Measurements from ENCODE around the gene CDKL2. TPM values are rescaled to one million over a fixed set of nuclear protein-coding genes. Genes with fewer than 3 reads are reported as not detected.
"Not testable (repeated sequence)": the region's sequence is repeated elsewhere in the genome, so short reads cannot be mapped to it uniquely, and the experiment has no call there.

CDKL2 gene
- total RNA-seq, 4 donors from 2014 or later, result 0.35 TPM; not detected in 3

DNA sequence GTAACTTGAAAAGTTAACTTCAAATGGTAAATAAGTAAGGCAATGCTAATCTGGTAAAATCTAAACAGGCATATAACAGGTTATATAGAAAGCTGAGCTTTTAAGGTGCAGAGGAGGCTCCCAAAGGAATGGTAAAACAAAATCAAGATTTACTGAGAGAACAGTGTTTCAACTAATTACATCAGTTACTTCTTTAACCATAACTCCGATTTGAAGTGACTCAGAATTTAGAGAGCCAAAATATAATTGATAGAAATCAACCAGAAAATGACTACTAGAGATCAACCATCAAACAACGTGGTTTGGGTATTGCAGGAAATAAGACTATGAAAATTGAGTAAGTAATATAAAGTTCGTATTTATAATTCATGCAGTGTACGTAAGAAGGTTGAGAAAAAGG is 36.0 kb upstream of the CDKL2 start:
- Histone ChIP-seq H3K27me3 (no peaks in the 10 kb centered on the region), H3K4me1 (peaks cover 0 to 41% (median 5%) of the 10 kb centered on the region in 4 donors), H3K4me3 (no peak overlapping the region), H3K36me3 (no peaks in the 10 kb centered on the region), H3K9me3 (no peaks in the 10 kb centered on the region), H3K27ac (no peak overlapping the region)
- no peak for DNase-seq
- TF ChIP-seq POLR2A (IDR thresholded peaks at IDR 0.05), result no peak
- TF ChIP-seq, protein P1, sequence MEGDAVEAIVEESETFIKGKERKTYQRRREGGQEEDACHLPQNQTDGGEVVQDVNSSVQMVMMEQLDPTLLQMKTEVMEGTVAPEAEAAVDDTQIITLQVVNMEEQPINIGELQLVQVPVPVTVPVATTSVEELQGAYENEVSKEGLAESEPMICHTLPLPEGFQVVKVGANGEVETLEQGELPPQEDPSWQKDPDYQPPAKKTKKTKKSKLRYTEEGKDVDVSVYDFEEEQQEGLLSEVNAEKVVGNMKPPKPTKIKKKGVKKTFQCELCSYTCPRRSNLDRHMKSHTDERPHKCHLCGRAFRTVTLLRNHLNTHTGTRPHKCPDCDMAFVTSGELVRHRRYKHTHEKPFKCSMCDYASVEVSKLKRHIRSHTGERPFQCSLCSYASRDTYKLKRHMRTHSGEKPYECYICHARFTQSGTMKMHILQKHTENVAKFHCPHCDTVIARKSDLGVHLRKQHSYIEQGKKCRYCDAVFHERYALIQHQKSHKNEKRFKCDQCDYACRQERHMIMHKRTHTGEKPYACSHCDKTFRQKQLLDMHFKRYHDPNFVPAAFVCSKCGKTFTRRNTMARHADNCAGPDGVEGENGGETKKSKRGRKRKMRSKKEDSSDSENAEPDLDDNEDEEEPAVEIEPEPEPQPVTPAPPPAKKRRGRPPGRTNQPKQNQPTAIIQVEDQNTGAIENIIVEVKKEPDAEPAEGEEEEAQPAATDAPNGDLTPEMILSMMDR (IDR thresholded peaks at IDR 0.05), result no peak

DNA sequence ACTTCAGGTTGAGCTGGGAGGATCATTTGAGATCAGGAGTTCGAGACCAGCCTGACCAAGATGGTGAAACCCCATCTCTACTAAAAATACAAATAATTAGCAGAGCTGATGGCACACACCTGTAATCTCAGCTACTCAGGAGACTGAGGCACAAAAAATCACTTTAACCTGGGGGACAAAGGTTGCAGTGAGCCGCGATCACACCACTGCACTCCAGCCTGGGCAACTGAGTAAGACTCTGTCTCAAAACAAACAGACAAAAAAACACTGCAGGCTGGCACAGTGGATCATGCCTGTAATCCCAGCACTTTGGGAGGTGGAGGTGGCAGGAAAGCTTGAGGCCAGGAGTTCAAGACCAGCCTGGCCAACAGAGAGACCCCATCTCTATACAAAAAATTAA is 34.3 kb upstream of the CDKL2 start:
- not testable (repeated sequence) for H3K27ac ChIP-seq, DNase-seq, H3K4me3 ChIP-seq, H3K36me3 ChIP-seq, H3K9me3 ChIP-seq, H3K27me3 ChIP-seq
- peaks cover 0 to 29% (median 5%) of the 10 kb centered on the region in 4 donors for H3K4me1 ChIP-seq

DNA sequence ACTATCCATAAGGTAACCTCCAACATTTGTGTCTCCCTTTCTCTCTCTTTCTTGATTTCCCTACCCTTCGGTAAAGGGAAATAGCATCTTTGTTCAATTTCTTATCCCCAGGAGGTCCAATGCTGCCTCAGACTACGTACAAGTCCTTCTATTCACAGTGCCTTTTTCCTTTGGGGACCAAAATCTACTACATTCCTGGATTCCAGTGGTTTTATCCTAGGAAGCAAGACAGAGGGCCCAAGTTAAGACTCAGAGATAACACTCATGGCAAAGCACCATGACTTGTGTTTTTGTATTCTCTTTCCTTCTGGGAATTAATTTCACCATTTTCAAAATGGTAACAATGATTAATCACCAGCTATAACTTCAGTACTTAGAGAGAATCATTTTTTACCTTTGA is 32.3 kb upstream of the CDKL2 start:
- DNase-seq, result no peak
- H3K4me1 ChIP-seq, result peaks cover 0 to 20% (median 4%) of the 10 kb centered on the region in 4 donors
- H3K27ac ChIP-seq, result no peak overlapping the region
- H3K27me3 ChIP-seq, result no peaks in the 10 kb centered on the region
- no peak overlapping the region for H3K4me3 ChIP-seq
- peaks cover 0 to 21% (median 0%) of the 10 kb centered on the region in 3 donors for H3K36me3 ChIP-seq
- TF ChIP-seq, protein P1 (IDR thresholded peaks at IDR 0.05), result no peak
- TF ChIP-seq POLR2A (IDR thresholded peaks at IDR 0.05), result no peak
- no peaks in the 10 kb centered on the region for H3K9me3 ChIP-seq

DNA sequence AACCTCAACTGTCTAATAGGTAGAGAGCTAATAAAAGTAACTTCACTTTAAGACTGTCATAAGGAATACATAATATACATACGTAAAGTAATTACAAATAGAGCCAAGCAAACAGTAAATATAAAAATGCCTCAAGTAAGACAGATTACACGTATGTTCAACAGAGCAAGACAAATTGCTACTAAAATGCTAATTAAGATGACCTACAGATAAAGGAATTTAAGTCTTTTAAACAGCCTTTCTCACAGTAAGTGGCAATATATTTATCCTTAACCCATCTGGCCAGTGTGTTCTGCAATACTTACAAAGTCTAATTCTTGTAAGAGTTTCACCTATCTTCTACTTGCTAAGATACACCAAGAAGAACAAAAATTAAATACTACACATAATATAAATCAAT is 30.2 kb upstream of the CDKL2 start:
- peaks cover 0 to 8% (median 0%) of the 10 kb centered on the region in 4 donors for H3K4me1 ChIP-seq
- no peak overlapping the region for H3K27ac ChIP-seq
- H3K36me3 ChIP-seq, result peaks cover 0 to 38% (median 0%) of the 10 kb centered on the region in 3 donors
- no peaks in the 10 kb centered on the region for H3K9me3 ChIP-seq
- DNase-seq, result no peak
- H3K27me3 ChIP-seq, result no peaks in the 10 kb centered on the region
- no peak for TF ChIP-seq POLR2A (IDR thresholded peaks at IDR 0.05)
- TF ChIP-seq, protein P1 (IDR thresholded peaks at IDR 0.05), result no peak
- H3K4me3 ChIP-seq, result no peak overlapping the region

DNA sequence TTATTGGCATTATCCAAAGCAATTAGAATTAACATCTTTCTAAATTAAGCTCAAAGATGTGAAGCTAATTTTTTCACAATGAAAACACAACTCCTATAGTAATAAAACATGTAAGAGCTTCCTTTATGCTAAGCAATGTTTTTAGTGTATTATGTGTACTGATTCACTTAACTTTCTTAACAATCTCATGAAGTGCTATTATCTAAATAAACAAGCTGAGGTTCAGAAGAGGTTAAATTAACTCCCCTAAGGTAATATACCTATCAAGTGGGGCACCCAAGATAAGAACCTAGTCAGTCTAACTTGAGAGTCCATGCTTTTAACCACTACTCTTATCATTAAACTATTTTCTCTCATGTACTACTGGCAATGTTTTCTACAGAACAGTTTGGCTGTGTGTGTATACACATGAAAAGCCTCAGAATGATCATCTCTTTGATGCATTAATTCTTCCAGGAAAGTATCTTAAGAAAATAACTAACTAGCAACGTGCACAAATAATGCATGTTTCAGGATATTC is 29.2 kb upstream of the CDKL2 start:
- Histone ChIP-seq H3K27ac (no peak overlapping the region), H3K36me3 (peaks cover 0 to 47% (median 0%) of the 10 kb centered on the region in 3 donors), H3K9me3 (no peaks in the 10 kb centered on the region), H3K27me3 (no peaks in the 10 kb centered on the region), H3K4me1 (peaks cover 0 to 8% (median 0%) of the 10 kb centered on the region in 4 donors), H3K4me3 (no peak overlapping the region)
- no peak for TF ChIP-seq POLR2A (IDR thresholded peaks at IDR 0.05)
- TF ChIP-seq, protein P1 (IDR thresholded peaks at IDR 0.05), result no peak
- no peak for DNase-seq

DNA sequence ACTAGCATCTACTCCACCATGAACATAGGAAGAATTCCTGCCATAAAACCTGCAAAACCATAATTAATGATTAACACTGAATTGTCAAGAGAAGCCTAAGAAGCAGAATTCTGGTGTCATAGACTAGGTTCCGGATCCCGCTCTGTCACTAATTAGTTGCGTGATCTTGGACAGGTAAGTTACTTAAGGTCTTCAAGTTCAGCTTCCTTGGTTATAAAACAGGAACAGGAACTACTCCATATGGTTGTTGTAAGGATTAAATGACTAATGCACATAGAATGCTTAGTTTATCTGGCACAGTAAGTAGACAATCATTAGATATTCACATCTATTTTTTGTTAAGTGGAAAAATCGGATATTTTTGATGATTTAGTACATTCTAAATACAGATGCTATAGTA is 28.5 kb upstream of the CDKL2 start:
- H3K9me3 ChIP-seq, result no peaks in the 10 kb centered on the region
- peak overlapping the region in 1 of 4 donors; percentile 25 for H3K27ac ChIP-seq

More for the DNA sequence above, 28.5 kb upstream of the CDKL2 start:
- Histone ChIP-seq H3K36me3 (peaks cover 0 to 54% (median 0%) of the 10 kb centered on the region in 3 donors), H3K4me3 (no peak overlapping the region), H3K4me1 (peaks cover 0 to 8% (median 0%) of the 10 kb centered on the region in 4 donors), H3K27me3 (no peaks in the 10 kb centered on the region)
- DNase-seq, result no peak
- TF ChIP-seq, protein P1 (IDR thresholded peaks at IDR 0.05), result no peak
- no peak for TF ChIP-seq POLR2A (IDR thresholded peaks at IDR 0.05)
